ENCODE results near the gene FAM221B. TPM values are rescaled to one million over a fixed set of nuclear protein-coding genes. Genes with fewer than 3 reads are reported as not detected.

Gene FAM221B
- polyA plus RNA-seq, 1 donor from 2014 or later, result 0.09 TPM

DNA sequence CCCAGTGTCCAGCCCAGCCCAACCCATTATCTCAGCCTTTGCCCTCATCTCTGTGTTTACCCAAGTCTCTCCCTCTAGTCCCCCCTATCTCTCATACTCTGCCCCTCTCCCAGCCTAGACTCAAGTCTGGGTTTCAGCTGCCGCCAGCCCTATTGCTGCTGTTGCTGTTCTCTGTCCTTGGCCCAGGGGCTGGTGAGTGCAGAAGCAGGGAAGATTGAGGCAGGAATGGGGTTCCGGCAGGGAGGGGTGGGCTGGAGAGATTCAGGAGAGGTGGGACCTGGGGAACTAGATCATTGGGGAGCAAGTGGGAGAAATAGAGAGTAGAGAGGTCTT is 1.2 kb upstream of the FAM221B start:
- peak overlapping the region; percentile 83 for H3K4me3 ChIP-seq (ENCODE audit: low read length)
- peaks cover 14% of the 10 kb centered on the region for H3K79me2 ChIP-seq (replicated peaks; ENCODE audit: insufficient read depth, low read length)
- no peaks in the 10 kb centered on the region for H4K20me1 ChIP-seq (ENCODE audit: insufficient read depth)
- H3K27ac ChIP-seq (ENCODE audit: low read length), result peak overlapping the region; percentile 57
- no peaks in the 10 kb centered on the region for H3K27me3 ChIP-seq (ENCODE audit: insufficient read depth, low read depth, low read length)
- H3K4me2 ChIP-seq (ENCODE audit: low read length), result peak overlapping the region; percentile 84
- H2AFZ ChIP-seq (ENCODE audit: low read depth, low read length), result peak overlapping the region; percentile 83
- H3F3A ChIP-seq (ENCODE audit: insufficient read depth, low read length, poor library complexity, severe bottlenecking), result no peaks in the 10 kb centered on the region
- no peaks in the 10 kb centered on the region for H3K9me2 ChIP-seq (ENCODE audit: insufficient read depth, low read length)
- no peak for TF ChIP-seq POLR2AphosphoS5 (IDR thresholded peaks at IDR 0.05)
- TF ChIP-seq RAD21 (conservative IDR thresholded peaks at IDR 0.05), result no peak
- no peak for TF ChIP-seq MXI1 (conservative IDR thresholded peaks at IDR 0.05; ENCODE audit: poor library complexity, severe bottlenecking)
- TF ChIP-seq EZH2 (IDR thresholded peaks at IDR 0.05; ENCODE audit: borderline replicate concordance, insufficient read depth, low read length, poor library complexity, severe bottlenecking), result no peak
- TF ChIP-seq, protein P1, sequence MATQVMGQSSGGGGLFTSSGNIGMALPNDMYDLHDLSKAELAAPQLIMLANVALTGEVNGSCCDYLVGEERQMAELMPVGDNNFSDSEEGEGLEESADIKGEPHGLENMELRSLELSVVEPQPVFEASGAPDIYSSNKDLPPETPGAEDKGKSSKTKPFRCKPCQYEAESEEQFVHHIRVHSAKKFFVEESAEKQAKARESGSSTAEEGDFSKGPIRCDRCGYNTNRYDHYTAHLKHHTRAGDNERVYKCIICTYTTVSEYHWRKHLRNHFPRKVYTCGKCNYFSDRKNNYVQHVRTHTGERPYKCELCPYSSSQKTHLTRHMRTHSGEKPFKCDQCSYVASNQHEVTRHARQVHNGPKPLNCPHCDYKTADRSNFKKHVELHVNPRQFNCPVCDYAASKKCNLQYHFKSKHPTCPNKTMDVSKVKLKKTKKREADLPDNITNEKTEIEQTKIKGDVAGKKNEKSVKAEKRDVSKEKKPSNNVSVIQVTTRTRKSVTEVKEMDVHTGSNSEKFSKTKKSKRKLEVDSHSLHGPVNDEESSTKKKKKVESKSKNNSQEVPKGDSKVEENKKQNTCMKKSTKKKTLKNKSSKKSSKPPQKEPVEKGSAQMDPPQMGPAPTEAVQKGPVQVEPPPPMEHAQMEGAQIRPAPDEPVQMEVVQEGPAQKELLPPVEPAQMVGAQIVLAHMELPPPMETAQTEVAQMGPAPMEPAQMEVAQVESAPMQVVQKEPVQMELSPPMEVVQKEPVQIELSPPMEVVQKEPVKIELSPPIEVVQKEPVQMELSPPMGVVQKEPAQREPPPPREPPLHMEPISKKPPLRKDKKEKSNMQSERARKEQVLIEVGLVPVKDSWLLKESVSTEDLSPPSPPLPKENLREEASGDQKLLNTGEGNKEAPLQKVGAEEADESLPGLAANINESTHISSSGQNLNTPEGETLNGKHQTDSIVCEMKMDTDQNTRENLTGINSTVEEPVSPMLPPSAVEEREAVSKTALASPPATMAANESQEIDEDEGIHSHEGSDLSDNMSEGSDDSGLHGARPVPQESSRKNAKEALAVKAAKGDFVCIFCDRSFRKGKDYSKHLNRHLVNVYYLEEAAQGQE (IDR thresholded peaks at IDR 0.05; ENCODE audit: borderline replicate concordance), result no peak
- TF ChIP-seq SMC3 (conservative IDR thresholded peaks at IDR 0.05; ENCODE audit: poor library complexity), result no peak
- no peak for TF ChIP-seq TAF1 (IDR thresholded peaks at IDR 0.05; ENCODE audit: low read depth)
- TF ChIP-seq, protein P2, sequence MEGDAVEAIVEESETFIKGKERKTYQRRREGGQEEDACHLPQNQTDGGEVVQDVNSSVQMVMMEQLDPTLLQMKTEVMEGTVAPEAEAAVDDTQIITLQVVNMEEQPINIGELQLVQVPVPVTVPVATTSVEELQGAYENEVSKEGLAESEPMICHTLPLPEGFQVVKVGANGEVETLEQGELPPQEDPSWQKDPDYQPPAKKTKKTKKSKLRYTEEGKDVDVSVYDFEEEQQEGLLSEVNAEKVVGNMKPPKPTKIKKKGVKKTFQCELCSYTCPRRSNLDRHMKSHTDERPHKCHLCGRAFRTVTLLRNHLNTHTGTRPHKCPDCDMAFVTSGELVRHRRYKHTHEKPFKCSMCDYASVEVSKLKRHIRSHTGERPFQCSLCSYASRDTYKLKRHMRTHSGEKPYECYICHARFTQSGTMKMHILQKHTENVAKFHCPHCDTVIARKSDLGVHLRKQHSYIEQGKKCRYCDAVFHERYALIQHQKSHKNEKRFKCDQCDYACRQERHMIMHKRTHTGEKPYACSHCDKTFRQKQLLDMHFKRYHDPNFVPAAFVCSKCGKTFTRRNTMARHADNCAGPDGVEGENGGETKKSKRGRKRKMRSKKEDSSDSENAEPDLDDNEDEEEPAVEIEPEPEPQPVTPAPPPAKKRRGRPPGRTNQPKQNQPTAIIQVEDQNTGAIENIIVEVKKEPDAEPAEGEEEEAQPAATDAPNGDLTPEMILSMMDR (IDR thresholded peaks at IDR 0.05; ENCODE audit: poor library complexity, severe bottlenecking), result no peak
- no peak for TF ChIP-seq EP300 (conservative IDR thresholded peaks at IDR 0.05; ENCODE audit: poor library complexity, severe bottlenecking)
- no peaks in the 10 kb centered on the region for H3K9me3 ChIP-seq (ENCODE audit: low read length)
- H3K9ac ChIP-seq (ENCODE audit: low read length), result peak overlapping the region; percentile 91
- no peaks in the 10 kb centered on the region for H3K36me3 ChIP-seq (ENCODE audit: insufficient read depth, low read length)

DNA sequence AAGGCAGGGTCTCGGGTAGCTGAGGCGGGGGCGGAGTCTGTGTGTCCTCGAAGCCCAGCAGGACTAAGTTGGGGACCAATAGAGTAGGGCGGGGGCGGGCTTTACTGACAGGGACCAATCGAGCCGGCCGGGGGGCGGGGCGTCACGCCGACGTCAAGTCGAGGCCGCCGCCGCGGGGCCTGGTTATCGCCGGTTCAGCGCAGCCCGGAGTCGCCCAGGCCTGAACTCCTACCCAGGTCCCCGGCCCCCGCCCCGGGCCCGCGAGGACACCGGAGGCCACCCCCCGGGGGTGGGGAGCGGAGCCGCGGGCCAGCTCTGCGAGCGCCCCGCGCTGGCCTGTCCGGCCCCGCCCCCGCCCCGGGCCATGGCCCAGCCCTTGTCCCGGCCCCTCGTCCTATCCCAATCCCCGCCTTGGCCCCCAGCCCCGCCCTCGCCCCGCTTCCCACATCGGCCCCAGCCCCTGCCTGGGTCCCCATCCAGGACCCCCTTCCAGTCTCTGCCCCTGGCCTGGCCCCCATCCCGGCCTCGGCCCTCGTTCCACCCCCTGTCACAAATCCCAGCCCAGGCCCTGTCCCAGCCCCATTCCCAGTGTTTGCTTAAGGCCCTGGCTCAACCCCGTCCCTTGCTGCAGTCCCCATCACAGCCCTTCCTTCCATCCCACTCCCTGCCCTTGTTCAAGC is 692 bp upstream of the FAM221B start, which contains the start of gene TMEM8B:
TMEM8B (plus strand) TSS at position 145 of the 680 bp plus-strand sequence; CDS start at position 365, 220 bp downstream.
- Histone ChIP-seq H3K4me3 (ENCODE audit: low read length) (peak within 1 kb of the TSS; percentile 83), H3K27me3 (ENCODE audit: insufficient read depth, low read depth, low read length) (no peaks in the 10 kb centered on the region), H3K9me2 (ENCODE audit: insufficient read depth, low read length) (no peaks in the 10 kb centered on the region), H3K4me2 (ENCODE audit: low read length) (peak within 1 kb of the TSS; percentile 84), H4K20me1 (ENCODE audit: insufficient read depth) (no peaks in the 10 kb centered on the region), H3K27ac (ENCODE audit: low read length) (peak within 1 kb of the TSS; percentile 61), H3K9ac (ENCODE audit: low read length) (peak within 1 kb of the TSS; percentile 91), H2AFZ (ENCODE audit: low read depth, low read length) (peak within 1 kb of the TSS; percentile 83), H3F3A (ENCODE audit: insufficient read depth, low read length, poor library complexity, severe bottlenecking) (no peaks in the 10 kb centered on the region), H3K79me2 (replicated peaks; ENCODE audit: insufficient read depth, low read length) (peaks cover 14% of the 10 kb centered on the region), H3K9me3 (ENCODE audit: low read length) (no peaks in the 10 kb centered on the region), H3K36me3 (ENCODE audit: insufficient read depth, low read length) (no peaks in the 10 kb centered on the region)
- TF ChIP-seq, protein P1 (IDR thresholded peaks at IDR 0.05; ENCODE audit: borderline replicate concordance), result no peak
- no peak for TF ChIP-seq EP300 (conservative IDR thresholded peaks at IDR 0.05; ENCODE audit: poor library complexity, severe bottlenecking)
- TF ChIP-seq, protein P2 (IDR thresholded peaks at IDR 0.05; ENCODE audit: poor library complexity, severe bottlenecking), result no peak
- peak; percentile 2 for TF ChIP-seq SMC3 (conservative IDR thresholded peaks at IDR 0.05; ENCODE audit: poor library complexity)
- peak; percentile 73 for TF ChIP-seq TAF1 (IDR thresholded peaks at IDR 0.05; ENCODE audit: low read depth)
- TF ChIP-seq EZH2 (IDR thresholded peaks at IDR 0.05; ENCODE audit: borderline replicate concordance, insufficient read depth, low read length, poor library complexity, severe bottlenecking), result no peak
- TF ChIP-seq MXI1 (conservative IDR thresholded peaks at IDR 0.05; ENCODE audit: poor library complexity, severe bottlenecking), result no peak
- TF ChIP-seq POLR2AphosphoS5 (IDR thresholded peaks at IDR 0.05), result peak; percentile 88
- TF ChIP-seq RAD21 (conservative IDR thresholded peaks at IDR 0.05), result no peak

All from neural cell (in vitro differentiated cells).